C4-2B (cell line): ENCODE measurements around the gene RIT2.

Source experiments
- CTCF ChIP-seq: fragments of 450-650 bp; conservative IDR thresholded peaks from 2 replicates; pipeline ENCODE4 v1.5.1; 2017; ENCODE audit warnings: mild to moderate bottlenecking
- ZFX ChIP-seq: fragments of 450-650 bp; IDR thresholded peaks from 2 replicates; pipeline ENCODE4 v1.6.1; 2017

- TF ChIP-seq CTCF (no peak), ZFX (no peak)
Observed at GRCh38 chr18:43155842-43156241, 40.4 kb upstream of the RIT2 start.
